Mesodermal cell (in vitro differentiated cells): ENCODE measurements around the gene INPP5A.
A peak's percentile ranks its signal among the peaks of the same experiment; 100 is the strongest.

Experiments used
- H3K27ac ChIP-seq: 2 replicates; pipeline ENCODE4 v1.7.0; 2013; ENCODE audit warnings: mild to moderate bottlenecking, low read depth, low read length, moderate library complexity; ENCODE audit not compliant: severe bottlenecking
- H3K36me3 ChIP-seq: 2 replicates; pipeline ENCODE4 v1.7.1; 2013; ENCODE audit warnings: mild to moderate bottlenecking, low read length, moderate library complexity; ENCODE audit not compliant: control insufficient read depth, insufficient read depth
- H3K4me1 ChIP-seq: one replicate; pipeline ENCODE4 v1.7.1; 2013; ENCODE audit warnings: mild to moderate bottlenecking, low read length; ENCODE audit not compliant: insufficient read depth, control insufficient read depth, poor library complexity, severe bottlenecking
- H3K4me3 ChIP-seq: 2 replicates; pipeline ENCODE4 v1.7.0; 2013; ENCODE audit warnings: low read length, control low read depth, mild to moderate bottlenecking; ENCODE audit not compliant: insufficient read depth, poor library complexity, severe bottlenecking; ENCODE audit errors: extremely low read depth
- H3K9me3 ChIP-seq: 2 replicates; pipeline ENCODE4 v1.7.1; 2013; ENCODE audit warnings: mild to moderate bottlenecking, low read length, moderate library complexity; ENCODE audit not compliant: control insufficient read depth
- WGBS, 2 experiments: methylation state at CpG; one replicate each; pipeline ENCODE4 v1.1.5; 2013; ENCODE audit warnings: missing lambda C conversion rate in 2 of 2; ENCODE audit not compliant: insufficient coverage in 2 of 2; 5-methylcytosine and 5-hydroxymethylcytosine counted together

INPP5A gene

DNA sequence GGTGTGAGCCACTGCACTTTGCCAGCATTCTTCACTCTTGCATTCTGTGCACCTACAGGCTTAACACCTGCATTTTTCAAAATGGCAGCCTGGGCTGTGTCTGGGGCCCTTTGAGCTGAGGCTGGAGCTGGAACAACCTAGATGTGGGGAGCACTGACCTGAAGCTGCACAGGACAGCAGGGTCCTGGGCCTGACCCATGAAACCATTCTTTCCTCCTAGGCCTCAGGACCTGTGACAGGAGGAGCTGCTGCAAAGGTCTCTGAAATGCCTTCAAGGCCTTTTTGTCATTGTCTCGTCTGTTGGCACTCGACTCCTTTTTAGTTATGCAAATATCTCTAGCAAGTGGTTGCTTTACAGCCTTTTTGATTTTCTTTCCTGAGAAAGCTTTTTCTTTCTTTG is 82.3 kb downstream of the INPP5A start:
- WGBS, 2 experiments, result 58 to 79% methylated on average over 2 of the region's 2 CpGs
- H3K4me3 ChIP-seq, result no peak overlapping the region
- peaks cover 29% of the 10 kb centered on the region for H3K9me3 ChIP-seq
- H3K27ac ChIP-seq, result no peak overlapping the region
- no peaks in the 10 kb centered on the region for H3K4me1 ChIP-seq
- H3K36me3 ChIP-seq, result peaks cover 6% of the 10 kb centered on the region

DNA sequence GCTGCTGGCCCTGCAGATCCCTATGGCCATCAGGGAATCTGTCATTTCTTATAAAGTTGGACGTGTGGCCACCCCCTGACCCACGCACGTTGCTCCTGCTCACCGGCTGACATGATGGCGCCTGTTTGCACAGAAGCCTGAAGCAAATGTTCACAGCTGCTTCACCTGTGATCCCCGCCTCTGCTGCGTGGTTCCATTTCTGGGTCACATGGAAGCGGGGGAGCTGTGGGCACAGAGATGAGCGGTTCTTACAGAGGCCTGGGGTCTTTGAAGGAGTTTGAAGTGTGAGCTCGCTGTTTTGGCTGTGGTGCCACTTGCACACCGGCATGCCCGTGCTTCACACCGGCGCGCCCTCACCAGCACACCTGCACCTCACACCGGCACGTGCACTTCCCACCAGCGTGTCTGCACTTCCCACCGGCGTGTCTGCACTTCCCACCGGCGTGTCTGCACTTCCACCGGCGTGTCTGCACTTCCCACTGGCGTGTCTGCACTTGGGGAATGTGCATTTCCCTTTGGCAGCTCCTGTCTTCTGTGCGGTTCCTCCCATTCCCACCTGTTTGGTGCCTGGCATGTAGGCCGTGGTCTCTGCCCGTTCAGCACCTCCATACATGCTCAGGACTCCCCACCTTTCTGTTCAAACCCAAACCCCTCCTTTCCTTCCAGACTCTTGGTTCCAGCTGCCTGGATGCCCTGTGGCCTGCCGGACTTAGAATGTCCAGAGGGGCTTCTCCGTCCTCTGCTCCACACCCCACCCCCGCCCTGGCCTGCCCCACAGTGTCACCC is 86.7 kb downstream of the INPP5A start:
- Histone ChIP-seq H3K4me3 (no peak overlapping the region), H3K27ac (no peak overlapping the region), H3K36me3 (no peaks in the 10 kb centered on the region), H3K4me1 (peaks cover 18% of the 10 kb centered on the region), H3K9me3 (peaks cover 20% of the 10 kb centered on the region)
- WGBS, 2 experiments, result 90 to 92% methylated on average over 22 to 27 of the region's 31 CpGs

DNA sequence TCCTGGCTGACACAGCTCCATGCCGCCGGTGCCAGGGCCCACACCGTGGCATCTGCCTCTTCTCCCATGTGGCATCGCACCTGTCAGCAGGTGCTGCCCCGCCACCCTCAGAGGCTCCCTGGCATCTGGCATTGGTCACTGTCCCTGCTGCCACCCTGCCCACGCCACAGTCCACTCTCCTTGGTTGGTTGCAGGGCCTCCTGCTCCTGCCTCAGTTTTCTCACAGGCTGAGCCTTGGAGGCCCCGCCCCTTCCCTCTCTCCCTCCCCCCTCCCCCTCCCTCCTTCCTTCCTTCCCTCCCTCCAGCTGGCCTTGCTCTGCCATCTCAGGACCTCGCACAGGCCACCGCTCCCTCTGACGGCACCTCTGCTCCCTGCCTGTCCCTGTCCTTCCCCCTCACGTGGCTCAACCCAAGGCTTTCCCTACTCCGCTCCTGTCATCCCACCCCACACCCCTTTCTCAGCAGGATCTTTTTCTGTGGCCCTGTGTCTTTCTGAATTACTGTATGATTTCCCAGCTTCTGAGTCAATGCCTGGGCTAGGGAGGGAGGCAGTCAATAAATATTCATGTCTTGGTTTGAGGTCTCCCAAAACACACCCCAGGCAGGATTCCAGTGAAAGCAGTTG is 87.4 kb downstream of the INPP5A start:
- 74 to 81% methylated on average over 8 to 11 of the region's 12 CpGs for WGBS, 2 experiments
- peaks cover 17% of the 10 kb centered on the region for H3K9me3 ChIP-seq
- no peak overlapping the region for H3K4me3 ChIP-seq
- peaks cover 18% of the 10 kb centered on the region for H3K4me1 ChIP-seq
- no peak overlapping the region for H3K27ac ChIP-seq
- H3K36me3 ChIP-seq, result no peaks in the 10 kb centered on the region

DNA sequence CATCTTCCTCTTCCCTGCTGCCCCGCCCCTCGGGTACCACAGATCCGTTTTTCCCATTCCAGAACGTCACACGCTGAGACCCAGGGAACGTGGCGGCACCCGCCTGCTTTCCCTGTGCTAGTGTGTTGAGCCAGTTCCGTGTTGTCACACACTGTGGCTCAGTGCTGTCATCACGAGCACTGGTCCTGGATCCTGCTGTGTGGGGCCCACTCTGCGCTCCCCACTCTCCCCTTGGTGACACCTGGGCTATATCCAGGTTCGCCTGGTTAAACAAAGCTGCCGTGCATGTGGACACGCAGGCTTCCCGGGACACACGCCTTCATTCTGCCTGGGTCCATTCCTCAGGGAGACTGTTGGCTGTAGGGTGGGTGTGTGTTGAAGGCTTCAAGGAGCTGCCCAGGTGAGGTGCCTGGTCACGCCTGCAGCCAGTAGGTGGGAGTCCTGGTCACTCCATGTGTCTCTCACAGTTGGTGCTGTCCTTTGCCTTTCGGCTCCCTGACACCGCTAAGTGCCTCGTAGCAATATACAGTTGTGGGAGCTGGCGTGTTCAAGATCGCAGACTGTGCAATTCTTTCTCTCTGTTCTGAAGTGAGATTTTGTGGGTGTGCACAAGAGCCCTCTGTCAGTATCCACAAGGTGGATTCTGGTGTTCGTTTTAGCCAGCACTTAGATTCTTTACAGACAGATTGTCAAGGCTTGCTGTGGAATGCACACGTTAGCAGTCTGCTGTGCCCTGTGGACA is 88.6 kb downstream of the INPP5A start:
- peaks cover 24% of the 10 kb centered on the region for H3K4me1 ChIP-seq
- no peak overlapping the region for H3K4me3 ChIP-seq
- H3K36me3 ChIP-seq, result no peaks in the 10 kb centered on the region
- WGBS, 2 experiments, result 89 to 91% methylated on average over 20 to 24 of the region's 24 CpGs
- peaks cover 7% of the 10 kb centered on the region for H3K9me3 ChIP-seq
- no peak overlapping the region for H3K27ac ChIP-seq

DNA sequence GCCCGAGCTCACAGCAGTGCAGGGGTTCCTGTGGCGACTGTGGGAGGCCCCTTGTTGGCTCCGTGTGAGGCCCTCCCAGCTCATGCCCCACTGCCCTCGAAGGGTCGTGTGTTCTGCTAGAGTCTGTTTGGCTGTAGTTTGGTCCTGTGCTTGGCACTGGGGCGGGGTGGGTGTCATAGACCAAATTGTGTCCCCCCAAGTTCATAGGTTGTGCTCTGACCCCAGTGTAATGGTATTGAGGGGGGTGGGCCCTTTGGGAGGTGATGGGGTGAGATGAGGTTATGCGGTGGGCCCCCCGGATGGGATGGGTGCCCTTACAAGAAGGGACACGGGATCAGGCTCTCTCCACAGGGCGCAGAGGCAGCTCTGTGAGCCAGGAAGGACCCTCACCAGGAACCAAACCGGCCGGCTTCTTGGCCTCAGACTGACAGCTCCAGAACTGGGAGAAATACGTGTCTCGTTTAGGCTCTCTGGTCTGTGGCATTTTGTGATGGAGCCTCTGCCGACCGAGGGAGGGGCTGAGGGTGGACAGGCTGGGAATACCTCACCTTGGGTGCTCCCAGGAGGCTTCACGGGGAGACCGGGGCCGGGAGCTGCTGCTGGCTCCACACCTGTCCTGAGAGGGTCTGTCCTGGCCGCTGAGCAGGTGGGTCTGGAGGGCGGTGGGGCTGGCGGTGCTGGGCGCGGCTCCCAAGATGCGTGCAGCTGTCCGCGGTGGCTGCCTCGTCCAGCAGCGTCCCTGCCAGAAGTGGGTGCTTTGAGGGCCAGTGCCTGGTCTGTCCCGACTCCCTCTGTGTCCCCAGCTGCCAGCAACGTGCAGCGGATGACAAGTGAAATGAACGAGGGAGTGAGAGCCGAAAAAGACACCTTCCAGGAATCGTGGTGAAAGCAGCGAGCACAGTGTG is 89.4 kb downstream of the INPP5A start:
- H3K4me1 ChIP-seq, result peaks cover 30% of the 10 kb centered on the region
- H3K27ac ChIP-seq, result peak overlapping the region; percentile 86
- H3K9me3 ChIP-seq, result no peaks in the 10 kb centered on the region
- WGBS, 2 experiments, result 95% methylated on average over 34 to 35 of the region's 36 CpGs
- H3K36me3 ChIP-seq, result no peaks in the 10 kb centered on the region
- H3K4me3 ChIP-seq, result no peak overlapping the region

DNA sequence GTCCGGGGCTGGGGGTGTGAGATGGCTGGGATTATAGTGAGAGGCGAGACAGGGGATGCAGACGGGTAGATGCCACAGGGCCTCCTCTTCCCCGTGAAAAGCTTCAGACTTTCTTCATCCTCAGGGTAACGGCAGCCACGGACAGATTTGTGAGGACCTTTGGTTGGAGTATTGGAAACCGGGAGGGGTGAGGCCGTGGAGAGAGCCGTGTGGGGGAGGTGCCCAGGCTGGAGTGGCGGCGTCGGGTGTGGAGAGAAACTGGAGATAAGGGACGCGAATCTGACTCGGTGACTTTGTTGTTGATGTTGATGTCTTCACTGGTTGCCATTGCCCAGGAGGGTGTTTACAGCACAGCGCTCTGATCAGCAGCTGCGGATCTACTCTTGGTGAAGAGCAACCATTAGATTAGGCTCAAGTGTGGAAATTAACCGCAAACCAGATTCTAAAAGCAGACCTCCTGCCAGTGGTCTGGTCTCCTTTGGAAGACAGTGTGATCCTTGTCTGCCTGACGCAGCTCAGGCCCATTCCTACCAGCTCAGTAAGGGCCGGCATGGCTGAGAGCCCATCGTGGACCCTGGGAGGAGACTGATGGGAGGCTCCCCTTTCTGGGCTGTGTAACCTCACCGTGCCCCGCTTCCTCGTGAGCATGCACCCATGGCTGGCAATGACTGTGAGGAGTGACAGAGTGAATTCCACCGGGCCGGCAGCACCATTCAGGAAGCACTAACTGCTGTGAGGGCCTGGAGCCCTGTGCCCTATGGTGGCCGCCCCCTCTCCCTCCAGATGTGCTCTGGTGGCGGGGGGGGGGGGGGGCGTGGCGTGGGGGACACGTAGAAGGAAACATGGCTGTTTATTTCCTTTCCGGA is 90.3 kb downstream of the INPP5A start:
- H3K27ac ChIP-seq, result peak overlapping the region; percentile 86
- H3K9me3 ChIP-seq, result no peaks in the 10 kb centered on the region
- H3K4me3 ChIP-seq, result no peak overlapping the region
- peaks cover 37% of the 10 kb centered on the region for H3K4me1 ChIP-seq
- 63 to 72% methylated on average over 19 to 26 of the region's 32 CpGs for WGBS, 2 experiments
- H3K36me3 ChIP-seq, result no peaks in the 10 kb centered on the region

DNA sequence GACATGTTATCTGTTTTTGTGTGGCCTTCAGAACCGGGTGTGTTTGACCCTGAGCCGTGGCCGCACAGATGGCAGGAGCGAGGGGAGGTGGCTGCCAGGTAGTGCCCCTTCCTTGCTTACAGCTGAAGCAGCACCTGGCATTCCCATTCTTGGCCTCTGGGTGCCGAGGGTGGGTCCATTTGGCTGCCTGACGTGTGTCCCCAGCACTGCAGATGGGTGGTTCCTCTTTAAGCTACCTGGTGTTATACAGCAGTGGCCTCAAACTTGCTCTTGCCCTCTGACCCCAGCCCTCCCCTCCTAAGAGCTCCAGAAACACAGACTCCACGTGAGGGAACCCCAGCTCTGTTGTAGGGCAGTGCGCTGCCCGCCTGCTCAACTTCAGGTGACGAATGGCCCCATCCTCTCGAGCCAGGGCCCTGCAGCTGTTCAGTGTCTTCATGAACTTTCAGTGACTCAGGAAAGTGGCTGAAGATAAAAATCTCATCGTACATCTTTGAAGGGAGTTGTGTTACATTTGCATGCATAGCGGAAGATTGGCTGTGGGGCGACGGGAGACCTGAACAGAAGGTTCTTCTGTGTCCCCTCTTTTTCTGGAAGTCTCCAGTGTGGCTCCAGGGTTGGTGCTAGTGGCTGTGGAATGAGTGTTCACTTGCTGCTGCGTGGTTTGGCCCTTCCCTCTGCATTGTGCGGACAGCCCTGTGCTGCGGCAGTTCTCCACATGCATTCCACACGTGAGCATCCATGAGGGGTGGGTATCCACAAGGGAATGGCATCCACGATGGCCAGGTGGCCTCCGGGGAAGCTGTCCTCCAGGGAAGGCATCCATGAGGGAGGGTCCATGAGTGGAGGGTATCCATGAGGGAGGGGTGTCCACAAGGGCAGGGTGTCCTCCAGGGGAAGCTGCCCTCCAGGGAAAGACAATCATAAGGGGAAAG is 91.6 kb downstream of the INPP5A start:
- H3K4me1 ChIP-seq, result peaks cover 43% of the 10 kb centered on the region
- WGBS, 2 experiments, result 93 to 98% methylated on average over 17 to 20 of the region's 21 CpGs
- H3K9me3 ChIP-seq, result no peaks in the 10 kb centered on the region
- no peak overlapping the region for H3K27ac ChIP-seq
- H3K36me3 ChIP-seq, result no peaks in the 10 kb centered on the region
- H3K4me3 ChIP-seq, result no peak overlapping the region

DNA sequence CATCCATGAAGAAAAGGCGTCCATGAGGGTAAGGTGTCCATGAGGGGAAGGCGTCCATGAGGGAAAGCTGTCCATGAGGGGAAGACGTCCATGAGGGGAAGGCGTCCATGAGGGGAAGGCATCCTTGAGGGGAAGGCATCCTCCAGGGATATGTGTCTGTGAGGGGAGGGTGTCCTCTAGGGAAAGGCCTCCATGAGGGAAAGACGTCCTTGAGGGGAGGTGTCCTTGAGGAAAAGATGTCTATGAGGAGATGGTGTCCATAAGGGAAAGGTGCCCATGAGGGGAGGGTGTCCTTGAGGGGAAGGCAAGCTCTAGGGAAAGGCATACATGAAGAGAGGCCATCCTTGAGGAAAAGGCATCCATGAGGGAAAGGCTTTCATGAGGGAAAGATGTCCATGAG is 92.6 kb downstream of the INPP5A start:
- Histone ChIP-seq H3K4me1 (peaks cover 43% of the 10 kb centered on the region), H3K9me3 (no peaks in the 10 kb centered on the region), H3K36me3 (no peaks in the 10 kb centered on the region), H3K27ac (no peak overlapping the region), H3K4me3 (no peak overlapping the region)
- 95 to 96% methylated on average over 4 to 5 of the region's 5 CpGs for WGBS, 2 experiments
